Esophagus squamous epithelium (tissue), 5 donors: ENCODE results near the gene SPTAN1. TPM values are rescaled to one million over a fixed set of nuclear protein-coding genes. Genes with fewer than 3 reads are reported as not detected.

Experiments
- DNase-seq: peaks from one replicate; lab custom pipeline; 2025; lab: John Stamatoyannopoulos, UW
- H3K27ac ChIP-seq, 4 donors: fragments of 200-600 bp; sonication (generic); one replicate each; pipeline ENCODE4 v1.5.1; 2016 to 2019; ENCODE audit warnings: mild to moderate bottlenecking in 1 of 4
- H3K27me3 ChIP-seq, 4 donors: fragments of 200-600 bp; sonication (generic); 1 replicate in 3 of 4; 2 replicates in 1 of 4; pipeline versions ENCODE4 v1.5.1 to v1.6.0; 2017 to 2021; ENCODE audit warnings: antibody characterized with exemption in 1 of 4
- H3K36me3 ChIP-seq, 3 donors: fragments of 200-600 bp; sonication (generic); one replicate each; pipeline ENCODE4 v1.5.1; 2016 to 2019
- H3K4me1 ChIP-seq, 3 donors: fragments of 200-600 bp; sonication (generic); one replicate each; pipeline ENCODE4 v1.5.1; 2017 to 2019
- H3K4me3 ChIP-seq, 4 donors: fragments of 200-600 bp; sonication (generic); 1 replicate in 3 of 4; 2 replicates in 1 of 4; pipeline ENCODE4 v1.5.1; 2016 to 2019; ENCODE audit warnings: mild to moderate bottlenecking in 2 of 4, moderate library complexity in 1 of 4
- H3K9me3 ChIP-seq, 3 donors: fragments of 200-600 bp; sonication (generic); one replicate each; pipeline ENCODE4 v1.5.1; 2016 to 2019
- CTCF ChIP-seq, 6 experiments: fragments of 450-650 bp in 4 of 6; fragments of 200-600 bp in 2 of 6; sonication (generic) in 2 of 6; IDR thresholded peaks; one replicate each; pipeline ENCODE4 v1.5.1; 2016 to 2019; ENCODE audit warnings: antibody characterized with exemption in 6 of 6, mild to moderate bottlenecking in 4 of 6, moderate library complexity in 4 of 6
- POLR2A ChIP-seq, 4 donors: fragments of 450-650 bp; IDR thresholded peaks; one replicate each; pipeline ENCODE4 v1.6.1; 2017; ENCODE audit warnings: antibody characterized with exemption in 4 of 4, mild to moderate bottlenecking in 4 of 4, moderate library complexity in 3 of 4
- WGBS, 2 donors: methylation state at CpG; one replicate each; pipeline ENCODE4 v1.1.5; 2018; 5-methylcytosine and 5-hydroxymethylcytosine counted together
- intact Hi-C: fragments of 100-400 bp; cut with DNase I; formaldehyde crosslinking; loops from one replicate; pipeline ENCODE4 v1.15.0; 2022
- total RNA-seq, 4 donors: library from RNA; depleted of rRNA; stranded (reverse); fragments of >200 nt; gene quantifications; one replicate each; pipeline ENCODE4 v1.1.0, GENCODE V29; 2016
- donor health status: DM: yes; HTN: yes; CAD: no.

The SPTAN1 gene
- total RNA-seq, 4 donors from 2014 or later: 97.8 to 233 (median 160) TPM

GRCh38 chr9:128556926-128557634 lies 4.7 kb downstream of the SPTAN1 start:
- Histone ChIP-seq H3K36me3 (peaks cover 0 to 5% (median 4%) of the 10 kb centered on the region in 3 donors), H3K4me3 (no peak overlapping the region), H3K4me1 (peaks cover 35 to 77% (median 50%) of the 10 kb centered on the region in 3 donors), H3K27me3 (no peaks in the 10 kb centered on the region), H3K9me3 (no peaks in the 10 kb centered on the region), H3K27ac (peak overlapping the region in 2 of 4 donors; percentile 57 to 80)
- WGBS, 2 donors: 72 to 74% methylated on average over 5 of the region's 5 CpGs
- no peak for DNase-seq
- TF ChIP-seq CTCF (IDR thresholded peaks at IDR 0.05) (no peak), POLR2A (IDR thresholded peaks at IDR 0.05) (no peak)
- intact Hi-C loops: no loop called here

- H3K4me3 ChIP-seq: peak overlapping the region in 1 of 4 donors; percentile 16
- peaks cover 35 to 72% (median 49%) of the 10 kb centered on the region in 3 donors for H3K4me1 ChIP-seq
- H3K36me3 ChIP-seq: peaks cover 0 to 18% (median 7%) of the 10 kb centered on the region in 3 donors
- no peaks in the 10 kb centered on the region for H3K9me3 ChIP-seq
- H3K27ac ChIP-seq: peak overlapping the region; percentile 72 to 80 (median 76)
- intact Hi-C loops: no loop called here
- WGBS, 2 donors: 0 to 3% methylated on average over 12 of the region's 12 CpGs
- TF ChIP-seq POLR2A (IDR thresholded peaks at IDR 0.05) (no peak), CTCF (IDR thresholded peaks at IDR 0.05) (peak in 1 of 6 experiments; percentile 18)
- DNase-seq: no peak
- H3K27me3 ChIP-seq: no peaks in the 10 kb centered on the region
These were observed 6.3 kb downstream of the SPTAN1 start for GRCh38 chr9:128558431-128559310.

GRCh38 chr9:128565578-128565977 lies 13.2 kb downstream of the SPTAN1 start:
- Histone ChIP-seq H3K4me3 (no peak overlapping the region), H3K27ac (peak overlapping the region in 2 of 4 donors; percentile 7 to 9), H3K9me3 (no peaks in the 10 kb centered on the region), H3K27me3 (no peaks in the 10 kb centered on the region), H3K36me3 (peaks cover 14 to 67% (median 15%) of the 10 kb centered on the region in 3 donors), H3K4me1 (peaks cover 0 to 24% (median 0%) of the 10 kb centered on the region in 3 donors)
- no peak for DNase-seq
- intact Hi-C loops: no loop called here
- TF ChIP-seq POLR2A (IDR thresholded peaks at IDR 0.05) (no peak), CTCF (IDR thresholded peaks at IDR 0.05) (no peak)
- 65 to 79% methylated on average over 4 of the region's 4 CpGs for WGBS, 2 donors

GRCh38 chr9:128568470-128569078 lies 16.2 kb downstream of the SPTAN1 start:
- TF ChIP-seq POLR2A (IDR thresholded peaks at IDR 0.05): no peak
- TF ChIP-seq CTCF (IDR thresholded peaks at IDR 0.05): no peak
- intact Hi-C loops: no loop called here
- DNase-seq: no peak
- Histone ChIP-seq H3K4me1 (peaks cover 0 to 21% (median 0%) of the 10 kb centered on the region in 3 donors), H3K36me3 (peaks cover 6 to 80% (median 15%) of the 10 kb centered on the region in 3 donors), H3K27me3 (no peaks in the 10 kb centered on the region), H3K9me3 (no peaks in the 10 kb centered on the region), H3K4me3 (no peak overlapping the region), H3K27ac (no peak overlapping the region)
- WGBS, 2 donors: 74 to 76% methylated on average over 8 of the region's 8 CpGs
